KMS-11 (cell line): ENCODE measurements around the gene ARL4A.

ENCODE experiments used
- H2AFZ ChIP-seq: fragments of 200-600 bp; sonication (generic); 2 replicates; pipeline ENCODE4 v1.6.1; 2016; ENCODE audit warnings: antibody characterized with exemption, mixed run types, low read depth
- H3K27ac ChIP-seq: fragments of 200-600 bp; sonication (generic); 2 replicates; pipeline ENCODE4 v1.6.1; 2016; ENCODE audit warnings: mild to moderate bottlenecking, mixed run types
- H3K27me3 ChIP-seq: fragments of 200-600 bp; sonication (generic); 2 replicates; pipeline ENCODE4 v1.6.1; 2017; ENCODE audit warnings: mild to moderate bottlenecking, low read depth, mixed run types, moderate library complexity; ENCODE audit not compliant: insufficient read depth
- H3K36me3 ChIP-seq: fragments of 200-600 bp; sonication (generic); 2 replicates; pipeline ENCODE4 v1.6.1; 2017; ENCODE audit warnings: mild to moderate bottlenecking, mixed run types; ENCODE audit not compliant: insufficient read depth
- H3K4me1 ChIP-seq: fragments of 200-600 bp; sonication (generic); 2 replicates; pipeline ENCODE4 v1.6.1; 2016; ENCODE audit warnings: mild to moderate bottlenecking, low read depth, mixed run types; ENCODE audit not compliant: poor library complexity, severe bottlenecking
- H3K4me2 ChIP-seq: fragments of 200-600 bp; sonication (generic); 2 replicates; pipeline ENCODE4 v1.7.0; 2016; ENCODE audit warnings: mild to moderate bottlenecking, mixed run types
- H3K4me3 ChIP-seq: fragments of 200-600 bp; sonication (generic); IDR thresholded peaks from 2 replicates; pipeline ENCODE4 v1.6.1; 2017; ENCODE audit warnings: low read depth, low read length, mixed read lengths; ENCODE audit not compliant: insufficient read depth
- H3K79me2 ChIP-seq: fragments of 200-600 bp; sonication (generic); 2 replicates; pipeline ENCODE4 v1.6.1; 2016; ENCODE audit warnings: low read depth, mixed run types; ENCODE audit not compliant: insufficient read depth
- H3K9ac ChIP-seq: fragments of 200-600 bp; sonication (generic); 2 replicates; pipeline ENCODE4 v1.6.1; 2016; ENCODE audit warnings: mild to moderate bottlenecking, mixed run types
- H4K20me1 ChIP-seq: fragments of 200-600 bp; sonication (generic); 2 replicates; pipeline ENCODE4 v1.6.1; 2016; ENCODE audit warnings: mild to moderate bottlenecking, mixed run types; ENCODE audit not compliant: insufficient read depth
- TF ChIP-seq, protein P1 (sequence below): fragments of 200-600 bp; sonication (generic); conservative IDR thresholded peaks from 2 replicates; pipeline ENCODE4 v1.6.1; 2017; ENCODE audit warnings: low read depth, mild to moderate bottlenecking, antibody characterized with exemption, low read length, moderate library complexity, mixed read lengths

The ARL4A gene

GRCh38 chr7:12674861-12675260 lies 12.6 kb upstream of the ARL4A start:
- no peaks in the 10 kb centered on the region for H3K79me2 ChIP-seq
- H2AFZ ChIP-seq, result no peak overlapping the region
- H4K20me1 ChIP-seq, result no peaks in the 10 kb centered on the region
- H3K4me3 ChIP-seq, result no peak overlapping the region
- peaks cover 8% of the 10 kb centered on the region for H3K4me1 ChIP-seq
- no peak overlapping the region for H3K9ac ChIP-seq
- no peaks in the 10 kb centered on the region for H3K36me3 ChIP-seq
- no peaks in the 10 kb centered on the region for H3K27me3 ChIP-seq
- H3K27ac ChIP-seq, result no peak overlapping the region
- TF ChIP-seq, protein P1, sequence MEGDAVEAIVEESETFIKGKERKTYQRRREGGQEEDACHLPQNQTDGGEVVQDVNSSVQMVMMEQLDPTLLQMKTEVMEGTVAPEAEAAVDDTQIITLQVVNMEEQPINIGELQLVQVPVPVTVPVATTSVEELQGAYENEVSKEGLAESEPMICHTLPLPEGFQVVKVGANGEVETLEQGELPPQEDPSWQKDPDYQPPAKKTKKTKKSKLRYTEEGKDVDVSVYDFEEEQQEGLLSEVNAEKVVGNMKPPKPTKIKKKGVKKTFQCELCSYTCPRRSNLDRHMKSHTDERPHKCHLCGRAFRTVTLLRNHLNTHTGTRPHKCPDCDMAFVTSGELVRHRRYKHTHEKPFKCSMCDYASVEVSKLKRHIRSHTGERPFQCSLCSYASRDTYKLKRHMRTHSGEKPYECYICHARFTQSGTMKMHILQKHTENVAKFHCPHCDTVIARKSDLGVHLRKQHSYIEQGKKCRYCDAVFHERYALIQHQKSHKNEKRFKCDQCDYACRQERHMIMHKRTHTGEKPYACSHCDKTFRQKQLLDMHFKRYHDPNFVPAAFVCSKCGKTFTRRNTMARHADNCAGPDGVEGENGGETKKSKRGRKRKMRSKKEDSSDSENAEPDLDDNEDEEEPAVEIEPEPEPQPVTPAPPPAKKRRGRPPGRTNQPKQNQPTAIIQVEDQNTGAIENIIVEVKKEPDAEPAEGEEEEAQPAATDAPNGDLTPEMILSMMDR, result peak; percentile 70
- peak overlapping the region; percentile 9; the same call in 1 of the 2 replicates for H3K4me2 ChIP-seq

DNA sequence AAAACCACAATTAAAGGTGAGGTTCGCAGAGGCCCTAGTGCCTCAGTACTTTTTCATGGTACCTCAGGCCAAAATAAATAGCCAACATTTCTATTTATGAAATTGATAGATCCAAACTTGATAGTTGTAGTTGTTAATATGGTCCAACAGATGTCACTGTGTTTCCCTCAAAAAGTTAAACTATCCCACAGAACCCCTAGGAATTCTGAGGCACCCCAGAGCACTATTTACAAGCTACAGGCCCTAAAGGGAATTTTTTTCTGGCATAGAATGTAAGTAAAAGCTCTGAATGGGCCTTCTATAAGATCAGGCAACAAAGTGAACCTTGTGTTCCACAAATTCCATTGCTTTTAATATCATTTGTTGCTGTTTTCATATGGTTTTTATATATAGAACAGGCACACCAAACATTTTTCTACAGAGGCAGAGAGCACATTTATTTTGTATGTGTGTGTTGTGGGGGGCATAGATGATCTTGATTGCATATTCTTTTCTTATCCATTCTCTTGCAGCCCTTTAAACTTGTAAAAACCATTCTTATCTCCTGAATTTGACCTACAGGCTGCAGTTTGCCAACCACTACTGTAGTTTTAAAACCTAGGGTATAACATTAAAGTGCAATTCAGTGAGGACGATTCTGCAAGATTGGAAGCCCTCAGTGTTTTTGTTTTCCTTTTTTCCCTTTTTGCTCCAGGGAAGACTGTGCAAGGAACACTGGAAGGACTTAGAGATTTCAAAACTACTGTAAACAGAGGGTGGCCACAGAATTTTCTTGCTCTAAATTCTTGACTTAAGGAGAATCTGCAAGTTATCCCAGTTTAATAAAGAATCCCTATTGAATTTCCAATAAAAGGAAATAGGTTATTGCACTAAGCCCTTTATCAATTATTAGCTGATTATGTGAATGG lies 3.5 kb upstream of the ARL4A start:
- no peak overlapping the region for H3K9ac ChIP-seq
- peaks cover 13% of the 10 kb centered on the region for H3K79me2 ChIP-seq
- 0 out of 2 replicates have a peak, but pooled peaks cover 4% of the 10 kb centered on the region for H4K20me1 ChIP-seq
- peaks cover 6% of the 10 kb centered on the region for H3K4me1 ChIP-seq
- H3K36me3 ChIP-seq, result no peaks in the 10 kb centered on the region
- no peak overlapping the region for H2AFZ ChIP-seq
- H3K4me3 ChIP-seq, result no peak overlapping the region
- no peak overlapping the region for H3K4me2 ChIP-seq
- no peaks in the 10 kb centered on the region for H3K27me3 ChIP-seq
- TF ChIP-seq, protein P1, result peak; percentile 58
- H3K27ac ChIP-seq, result no peak overlapping the region

DNA sequence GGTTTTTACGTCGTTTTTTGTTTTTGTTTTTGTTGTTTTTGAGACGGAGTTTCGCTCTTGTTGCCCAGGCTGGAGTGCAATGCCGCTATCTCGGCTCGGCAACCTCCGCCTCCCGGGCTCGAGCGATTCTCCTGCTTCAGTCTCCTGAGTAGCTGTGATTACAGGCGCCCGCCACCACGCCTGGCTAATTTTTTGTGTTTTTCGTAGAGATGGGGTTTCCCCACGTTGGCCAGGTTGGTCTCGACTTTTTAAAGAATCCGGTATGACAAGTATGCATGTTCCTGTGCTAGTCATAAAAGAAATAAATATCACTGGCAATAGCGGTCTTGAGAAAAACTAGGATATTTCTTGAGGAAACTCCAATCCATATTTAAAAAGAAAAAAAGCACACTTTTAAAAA lies 2.7 kb upstream of the ARL4A start:
- TF ChIP-seq, protein P1, result no peak

DNA sequence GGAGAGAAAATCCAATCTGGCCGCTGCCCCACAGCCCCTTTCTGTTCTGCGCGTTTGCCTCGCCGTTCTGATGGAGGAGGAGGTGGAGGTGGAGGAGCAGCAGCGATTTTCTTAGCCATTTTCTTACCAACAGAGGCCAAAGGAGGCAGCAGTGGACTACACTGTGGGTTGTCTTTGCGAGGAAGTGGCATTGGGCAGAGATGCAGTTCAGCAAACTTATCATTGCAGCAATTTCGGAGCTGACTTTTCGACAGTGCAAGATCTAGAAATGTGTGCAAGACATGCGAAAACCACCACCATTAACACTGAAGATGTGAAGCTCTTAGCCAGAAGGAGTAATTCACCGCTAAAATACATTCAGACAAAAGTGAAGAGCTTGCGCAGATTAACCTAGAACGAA lies 1.9 kb upstream of the ARL4A start:
- peaks cover 30% of the 10 kb centered on the region for H3K79me2 ChIP-seq
- H3K27ac ChIP-seq, result no peak overlapping the region
- no peak overlapping the region for H3K4me2 ChIP-seq
- H3K36me3 ChIP-seq, result no peaks in the 10 kb centered on the region
- H3K9ac ChIP-seq, result no peak overlapping the region
- H3K4me1 ChIP-seq, result peaks cover 21% of the 10 kb centered on the region
- H3K27me3 ChIP-seq, result no peaks in the 10 kb centered on the region
- 0 out of 2 replicates have a peak overlapping the region, but pooled peaks have one; percentile 88 for H2AFZ ChIP-seq
- TF ChIP-seq, protein P1, result no peak
- no peak overlapping the region for H3K4me3 ChIP-seq
- H4K20me1 ChIP-seq, result 0 out of 2 replicates have a peak, but pooled peaks cover 4% of the 10 kb centered on the region

More for the DNA sequence above, 2.7 kb upstream of the ARL4A start:
- Histone ChIP-seq H4K20me1 (0 out of 2 replicates have a peak, but pooled peaks cover 4% of the 10 kb centered on the region), H3K36me3 (no peaks in the 10 kb centered on the region), H3K4me1 (peaks cover 14% of the 10 kb centered on the region), H3K4me3 (no peak overlapping the region), H3K27ac (no peak overlapping the region), H3K9ac (no peak overlapping the region), H3K4me2 (no peak overlapping the region), H3K27me3 (no peaks in the 10 kb centered on the region), H3K79me2 (peaks cover 21% of the 10 kb centered on the region), H2AFZ (no peak overlapping the region)
